HUES64 (cell line): ENCODE measurements around the gene ADGRG1.

ENCODE experiments used
- H3K27ac ChIP-seq: 2 replicates; pipeline ENCODE4 v1.7.0; 2013; ENCODE audit warnings: low read depth, low read length, inconsistent platforms
- H3K27me3 ChIP-seq: 2 replicates; pipeline ENCODE4 v1.6.1; 2013; ENCODE audit warnings: mild to moderate bottlenecking, low read length; ENCODE audit not compliant: insufficient read depth
- H3K36me3 ChIP-seq: 2 replicates; pipeline ENCODE4 v1.6.1; 2013; ENCODE audit warnings: mild to moderate bottlenecking, low read length; ENCODE audit not compliant: insufficient read depth
- H3K4me1 ChIP-seq: 2 replicates; pipeline ENCODE4 v1.6.1; 2013; ENCODE audit warnings: mild to moderate bottlenecking, low read length, moderate library complexity; ENCODE audit not compliant: insufficient read depth
- H3K4me3 ChIP-seq: 2 replicates; pipeline ENCODE4 v1.5.1; 2013; ENCODE audit warnings: mild to moderate bottlenecking, low read length, moderate library complexity
- H3K9ac ChIP-seq: 2 replicates; pipeline ENCODE4 v1.6.1; 2013; ENCODE audit warnings: mild to moderate bottlenecking, low read depth, low read length
- H3K9me3 ChIP-seq: 2 replicates; pipeline ENCODE4 v1.6.1; 2013; ENCODE audit warnings: low read depth, low read length; ENCODE audit not compliant: insufficient read depth
- WGBS: fragments of 150-250, 120-280 bp; methylation state at CpG from one replicate; pipeline ENCODE4 v1.1.7; 2013; ENCODE audit warnings: missing lambda C conversion rate; 5-methylcytosine and 5-hydroxymethylcytosine counted together

Gene ADGRG1

GRCh38 chr16:57685633-57686032 lies 57.2 kb downstream of the ADGRG1 start:
- no peak overlapping the region for H3K4me3 ChIP-seq
- no peaks in the 10 kb centered on the region for H3K36me3 ChIP-seq
- H3K27ac ChIP-seq, result no peak overlapping the region
- WGBS, result 92% methylated on average over 11 of the region's 11 CpGs
- H3K9ac ChIP-seq, result no peak overlapping the region
- no peaks in the 10 kb centered on the region for H3K4me1 ChIP-seq
- H3K27me3 ChIP-seq, result no peaks in the 10 kb centered on the region
- H3K9me3 ChIP-seq, result no peaks in the 10 kb centered on the region

- Histone ChIP-seq H3K36me3 (no peaks in the 10 kb centered on the region), H3K9ac (no peak overlapping the region), H3K27ac (no peak overlapping the region), H3K4me1 (no peaks in the 10 kb centered on the region), H3K4me3 (no peak overlapping the region), H3K9me3 (no peaks in the 10 kb centered on the region), H3K27me3 (no peaks in the 10 kb centered on the region)
- 68% methylated on average over 4 of the region's 4 CpGs for WGBS
Measured at GRCh38 chr16:57686577-57686976, 58.1 kb downstream of the ADGRG1 start.

- no peaks in the 10 kb centered on the region for H3K27me3 ChIP-seq
- H3K27ac ChIP-seq, result no peak overlapping the region
- WGBS, result 93% methylated on average over 3 of the region's 3 CpGs
- H3K36me3 ChIP-seq, result no peaks in the 10 kb centered on the region
- H3K9ac ChIP-seq, result no peak overlapping the region
- H3K9me3 ChIP-seq, result no peaks in the 10 kb centered on the region
- H3K4me1 ChIP-seq, result no peaks in the 10 kb centered on the region
- no peak overlapping the region for H3K4me3 ChIP-seq
Measured at GRCh38 chr16:57687363-57687929, 59.0 kb downstream of the ADGRG1 start.

- Histone ChIP-seq H3K4me1 (no peaks in the 10 kb centered on the region), H3K27ac (no peak overlapping the region), H3K9me3 (no peaks in the 10 kb centered on the region), H3K4me3 (no peak overlapping the region), H3K9ac (no peak overlapping the region), H3K36me3 (no peaks in the 10 kb centered on the region), H3K27me3 (no peaks in the 10 kb centered on the region)
- 85% methylated on average over 3 of the region's 4 CpGs for WGBS
Measured at GRCh38 chr16:57688487-57688986, 60.1 kb downstream of the ADGRG1 start.

- no peaks in the 10 kb centered on the region for H3K27me3 ChIP-seq
- no peak overlapping the region for H3K27ac ChIP-seq
- no peaks in the 10 kb centered on the region for H3K9me3 ChIP-seq
- H3K36me3 ChIP-seq, result no peaks in the 10 kb centered on the region
- no peaks in the 10 kb centered on the region for H3K4me1 ChIP-seq
- H3K9ac ChIP-seq, result no peak overlapping the region
- 82% methylated on average over 15 of the region's 15 CpGs for WGBS
- H3K4me3 ChIP-seq, result no peak overlapping the region
Measured at GRCh38 chr16:57688987-57689761, 60.7 kb downstream of the ADGRG1 start.

- 77% methylated on average over 13 of the region's 13 CpGs for WGBS
- no peak overlapping the region for H3K27ac ChIP-seq
- H3K27me3 ChIP-seq, result no peaks in the 10 kb centered on the region
- H3K36me3 ChIP-seq, result no peaks in the 10 kb centered on the region
- H3K9ac ChIP-seq, result no peak overlapping the region
- H3K4me1 ChIP-seq, result no peaks in the 10 kb centered on the region
- H3K4me3 ChIP-seq, result no peak overlapping the region
- H3K9me3 ChIP-seq, result no peaks in the 10 kb centered on the region
Measured at GRCh38 chr16:57689762-57690558, 61.5 kb downstream of the ADGRG1 start.

GRCh38 chr16:57690782-57691471 lies 62.5 kb downstream of the ADGRG1 start:
- Histone ChIP-seq H3K4me3 (no peak overlapping the region), H3K36me3 (no peaks in the 10 kb centered on the region), H3K9ac (no peak overlapping the region), H3K4me1 (no peaks in the 10 kb centered on the region), H3K9me3 (no peaks in the 10 kb centered on the region), H3K27ac (no peak overlapping the region), H3K27me3 (no peaks in the 10 kb centered on the region)
- WGBS, result 89% methylated on average over 4 of the region's 4 CpGs

- WGBS, result 84% methylated on average over 2 of the region's 2 CpGs
- no peaks in the 10 kb centered on the region for H3K36me3 ChIP-seq
- H3K27ac ChIP-seq, result no peak overlapping the region
- no peak overlapping the region for H3K9ac ChIP-seq
- no peaks in the 10 kb centered on the region for H3K9me3 ChIP-seq
- no peaks in the 10 kb centered on the region for H3K4me1 ChIP-seq
- H3K27me3 ChIP-seq, result no peaks in the 10 kb centered on the region
- H3K4me3 ChIP-seq, result no peak overlapping the region
Measured at GRCh38 chr16:57692636-57693035, 64.2 kb downstream of the ADGRG1 start.

- WGBS, result 84% methylated on average over 4 of the region's 4 CpGs
- H3K27me3 ChIP-seq, result no peaks in the 10 kb centered on the region
- H3K36me3 ChIP-seq, result no peaks in the 10 kb centered on the region
- H3K9me3 ChIP-seq, result no peaks in the 10 kb centered on the region
- H3K4me3 ChIP-seq, result no peak overlapping the region
- H3K9ac ChIP-seq, result no peak overlapping the region
- H3K27ac ChIP-seq, result no peak overlapping the region
- H3K4me1 ChIP-seq, result no peaks in the 10 kb centered on the region
Measured at GRCh38 chr16:57693550-57693949, 65.1 kb downstream of the ADGRG1 start.

- WGBS, result 65% methylated on average over 10 of the region's 10 CpGs
- Histone ChIP-seq H3K9ac (no peak overlapping the region), H3K4me1 (no peaks in the 10 kb centered on the region), H3K9me3 (no peaks in the 10 kb centered on the region), H3K36me3 (no peaks in the 10 kb centered on the region), H3K27me3 (no peaks in the 10 kb centered on the region), H3K27ac (no peak overlapping the region), H3K4me3 (no peak overlapping the region)
Measured at GRCh38 chr16:57694231-57694724, 65.8 kb downstream of the ADGRG1 start.
